ENCODE results near the gene DNLZ.
A peak's percentile ranks its signal among the peaks of the same experiment; 100 is the strongest.
"Not testable (repeated sequence)": the region's sequence is repeated elsewhere in the genome, so short reads cannot be mapped to it uniquely, and the experiment has no call there.

Gene DNLZ

GRCh38 chr9:136319244-136319643, 44.3 kb downstream of the DNLZ start:
- DNase-seq (ENCODE audit: low read depth in 1 of 2, low spot score in 1 of 2), result not testable (repeated sequence)

DNA sequence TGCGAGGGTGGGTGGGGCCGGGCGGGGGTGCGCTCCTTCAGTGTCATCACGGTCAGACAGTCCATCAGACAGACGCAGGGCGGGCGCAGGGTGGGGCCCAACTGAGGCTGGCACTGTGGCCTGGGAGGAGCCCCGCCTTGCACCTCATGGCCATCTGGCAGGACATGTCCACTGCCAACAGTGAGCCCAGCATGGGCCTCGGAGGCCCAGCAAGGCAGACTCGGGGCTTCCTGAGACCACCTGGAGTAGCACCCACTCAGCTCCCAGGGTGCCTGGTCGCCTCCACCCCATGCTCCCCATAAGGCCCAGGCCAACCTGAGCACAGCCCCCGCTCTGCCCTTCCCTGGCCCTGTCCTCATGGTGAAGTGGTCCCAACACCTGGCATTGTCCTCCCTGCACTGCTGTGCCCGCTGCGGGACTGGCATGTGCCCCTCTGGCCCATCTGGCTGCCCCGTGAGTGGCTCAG, 44.7 kb downstream of the DNLZ start:
- no peak for DNase-seq (ENCODE audit: low read depth in 1 of 2, low spot score in 1 of 2)

GRCh38 chr9:136318111-136318775, 45.3 kb downstream of the DNLZ start:
- no peak for DNase-seq (ENCODE audit: low read depth in 1 of 2, low spot score in 1 of 2)

DNA sequence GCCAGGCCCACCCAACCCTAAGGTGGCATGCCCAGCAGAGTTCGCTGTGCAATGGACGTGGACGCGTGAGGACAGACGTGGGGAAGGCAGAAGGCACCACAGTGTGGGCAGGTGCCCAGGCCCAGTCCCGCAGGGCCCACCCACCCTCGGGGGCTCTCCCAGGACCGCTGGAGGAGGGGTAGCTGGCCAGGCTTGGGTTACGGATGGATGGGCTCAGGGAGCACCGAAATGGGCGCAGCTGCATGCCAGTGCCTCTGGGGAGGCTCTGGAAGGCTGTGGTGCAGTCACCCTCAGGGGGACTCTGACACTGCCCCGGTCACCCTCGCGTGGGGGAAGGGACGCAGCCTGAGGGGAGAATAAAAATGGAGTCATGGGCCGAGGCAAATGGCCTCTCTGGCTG, 45.8 kb downstream of the DNLZ start:
- no peak for DNase-seq (ENCODE audit: low read depth in 1 of 2, low spot score in 1 of 2)

DNA sequence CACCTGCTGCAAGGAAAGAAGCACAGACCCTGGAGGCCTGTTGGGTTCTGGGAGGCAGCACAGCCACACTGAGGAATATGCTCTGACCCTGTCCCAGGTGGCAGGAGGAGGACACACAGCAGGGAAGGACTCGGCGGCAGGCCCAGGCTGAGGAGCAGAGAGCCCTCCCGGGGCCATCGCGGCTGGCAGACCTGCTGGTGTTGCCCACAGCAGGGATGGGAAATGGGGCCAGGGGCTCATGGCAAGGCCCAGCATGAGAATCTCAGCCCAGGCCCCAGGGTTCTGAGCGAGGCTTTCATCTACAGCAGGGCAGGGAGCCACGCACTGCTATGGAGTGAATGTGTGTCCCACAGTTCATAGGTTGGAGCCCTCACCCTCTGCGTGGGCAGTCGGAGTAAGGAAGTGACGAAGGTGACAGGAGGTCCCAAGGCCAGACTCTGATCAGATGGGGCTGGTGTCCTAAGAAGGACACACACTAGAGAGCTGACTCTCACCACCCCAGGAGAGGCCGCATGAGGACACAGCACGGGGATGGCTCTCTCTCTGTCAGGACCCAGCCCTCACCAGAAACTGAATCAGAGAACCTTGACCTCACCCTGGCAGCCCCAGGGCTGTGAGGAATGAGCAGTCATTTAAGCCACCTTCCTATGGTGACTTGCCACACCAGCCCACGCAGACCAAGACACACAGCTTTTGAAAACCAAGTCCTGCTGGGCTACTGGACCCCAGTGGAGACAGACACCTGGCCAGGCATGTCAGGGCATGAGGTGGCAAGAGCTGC, 46.5 kb downstream of the DNLZ start:
- no peak for DNase-seq (ENCODE audit: low read depth in 1 of 2, low spot score in 1 of 2)

DNA sequence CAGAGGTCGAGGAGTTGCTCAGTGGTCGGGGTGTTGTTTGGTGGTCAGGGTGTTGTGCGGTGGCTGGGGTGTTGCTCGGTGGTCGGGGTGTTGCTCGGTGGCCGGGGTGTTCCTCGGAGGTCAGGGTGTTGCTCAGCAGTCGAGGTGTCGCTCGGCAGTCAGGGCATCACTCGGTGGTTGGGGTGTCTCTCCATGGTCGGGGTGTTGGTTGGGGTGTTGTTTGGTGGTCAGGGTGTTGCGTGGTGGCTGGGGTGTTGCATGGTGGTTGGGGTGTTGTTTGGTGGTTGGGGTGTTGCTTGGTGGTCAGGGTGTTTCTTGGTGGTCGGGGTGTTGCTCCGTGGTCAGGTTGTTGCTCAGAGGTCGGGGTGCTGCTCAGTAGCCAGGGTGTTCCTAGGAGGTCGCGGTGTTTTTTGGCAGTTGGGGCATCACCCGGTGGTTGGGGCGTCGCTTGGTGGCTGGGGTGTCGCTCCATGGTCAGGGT, 47.2 kb downstream of the DNLZ start:
- no peak for DNase-seq (ENCODE audit: low read depth in 1 of 2, low spot score in 1 of 2)

DNA sequence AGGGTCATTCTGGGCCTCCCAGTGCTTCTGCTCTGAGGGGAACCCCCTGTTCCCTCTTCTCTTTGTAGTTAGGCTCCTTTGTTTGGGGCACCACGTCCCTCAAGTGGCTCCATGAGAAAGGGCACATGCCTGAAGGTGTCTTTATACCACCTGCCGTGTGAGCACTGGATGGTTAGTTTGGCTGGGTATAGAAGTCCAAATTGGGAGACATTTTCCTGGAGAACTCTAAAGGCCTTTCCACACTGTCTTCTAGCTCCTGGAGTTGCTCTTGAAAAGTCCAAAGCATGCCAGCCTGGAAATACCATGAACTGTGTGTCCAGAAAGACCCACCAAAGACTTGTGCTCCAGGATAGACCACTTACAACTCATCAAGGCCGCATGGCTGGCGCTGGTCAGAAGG, 48.6 kb downstream of the DNLZ start:
- DNase-seq (ENCODE audit: low read depth in 1 of 2, low spot score in 1 of 2), result no peak

GRCh38 chr9:136314056-136314416, 49.5 kb downstream of the DNLZ start:
- no peak for DNase-seq (ENCODE audit: low read depth in 1 of 2, low spot score in 1 of 2)

- no peak for DNase-seq (ENCODE audit: low read depth in 1 of 2, low spot score in 1 of 2)
These were observed 50.2 kb downstream of the DNLZ start for GRCh38 chr9:136313111-136314055.

- peak in 1 of 2 donors; percentile 28 for DNase-seq (ENCODE audit: low read depth in 1 of 2, low spot score in 1 of 2)
These were observed 51.1 kb downstream of the DNLZ start for GRCh38 chr9:136312436-136312835.

DNA sequence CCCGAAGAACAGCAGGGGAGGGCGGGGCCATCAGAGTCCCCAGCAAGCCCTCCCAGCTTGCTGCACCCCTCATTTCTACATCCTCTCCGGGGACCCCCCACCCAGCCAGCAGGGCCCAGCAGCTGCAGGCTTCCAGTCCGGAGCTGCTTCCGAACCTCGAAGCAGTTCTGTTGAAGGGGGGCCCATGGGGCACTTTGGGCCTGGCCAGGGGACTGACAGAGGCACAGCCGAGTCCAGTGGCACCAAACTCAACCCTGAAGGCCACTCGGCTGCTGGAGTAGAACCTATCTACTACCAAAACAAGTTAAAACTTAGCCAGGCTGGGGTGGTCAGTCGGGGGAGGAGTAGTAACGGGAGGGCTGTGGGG, 51.6 kb downstream of the DNLZ start:
- no peak for DNase-seq (ENCODE audit: low read depth in 1 of 2, low spot score in 1 of 2)

- no peak for DNase-seq (ENCODE audit: low read depth in 1 of 2, low spot score in 1 of 2)
These were observed 52.2 kb downstream of the DNLZ start for GRCh38 chr9:136311051-136312008.

DNA sequence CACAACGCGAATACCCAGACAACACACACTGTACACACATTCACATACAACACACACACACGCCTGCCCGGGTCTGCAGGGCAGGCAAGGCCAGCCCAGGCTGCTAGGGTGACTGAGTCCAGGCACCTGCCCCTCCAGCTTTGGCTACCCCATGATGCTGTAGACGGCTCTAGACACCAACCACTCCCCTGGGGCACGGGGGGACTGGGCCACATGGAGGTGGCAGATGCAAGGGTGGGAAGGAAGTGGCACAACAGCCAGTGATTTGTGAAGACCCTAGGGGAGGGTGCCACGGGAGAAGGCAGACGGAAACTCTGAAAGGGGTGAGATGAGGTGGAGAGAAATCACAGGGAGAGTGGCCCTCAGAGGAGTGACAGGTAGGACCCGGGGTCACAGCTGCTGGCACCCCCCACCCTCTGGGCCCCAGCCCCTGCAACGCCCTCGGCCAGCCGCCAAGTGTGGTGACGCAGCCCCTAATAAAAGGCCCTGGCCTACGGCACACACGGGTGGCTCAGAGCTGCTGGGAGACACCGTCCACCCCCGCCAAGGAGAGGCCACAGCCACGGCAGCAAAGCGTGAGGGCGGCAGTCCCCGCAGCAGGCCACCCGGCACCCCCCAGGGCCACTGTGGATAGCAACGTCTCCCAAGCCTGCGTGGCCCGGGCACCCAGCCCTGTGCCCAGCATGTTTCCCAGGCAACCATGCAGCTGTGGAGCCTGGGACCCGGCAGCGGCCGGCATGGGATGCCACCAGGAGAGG, 53.1 kb downstream of the DNLZ start:
- no peak for DNase-seq (ENCODE audit: low read depth in 1 of 2, low spot score in 1 of 2)

- no peak for DNase-seq (ENCODE audit: low read depth in 1 of 2, low spot score in 1 of 2)
These were observed 53.7 kb downstream of the DNLZ start for GRCh38 chr9:136309806-136310220.

Data from activated CD4-positive, alpha-beta T cell treated with anti-CD3 and anti-CD28 coated beads, Interleukin-2, amount 50 U/mL, for 24 hours (primary cell).